Stomach (tissue), 4 donors: ENCODE data around the gene SMIM12.

Experiments
- EP300 ChIP-seq: sonication (generic); formaldehyde crosslinking; IDR thresholded peaks from one replicate; pipeline ENCODE4 v1.6.1; 2017; ENCODE audit warnings: antibody characterized with exemption
- POLR2A ChIP-seq, 4 donors: fragments of 450-650 bp; IDR thresholded peaks; one replicate each; pipeline ENCODE4 v1.6.1; 2016; ENCODE audit warnings: antibody characterized with exemption in 4 of 4, control low read depth in 2 of 4, mild to moderate bottlenecking in 1 of 4, moderate library complexity in 1 of 4
- POLR2AphosphoS5 ChIP-seq, 3 donors: sonication (generic); formaldehyde crosslinking; IDR thresholded peaks; one replicate each; pipeline ENCODE4 v1.6.1; 2016; ENCODE audit warnings: antibody characterized with exemption in 3 of 3
- TF ChIP-seq, protein P1 (sequence below), 7 experiments: fragments of 450-650 bp in 4 of 7; fragments of 200-600 bp in 3 of 7; sonication (generic) in 3 of 7; IDR thresholded peaks; one replicate each; pipeline ENCODE4 v1.5.1; 2016 to 2019; ENCODE audit warnings: antibody characterized with exemption in 7 of 7, control low read depth in 2 of 7, mild to moderate bottlenecking in 1 of 7

- TF ChIP-seq EP300 (no peak), POLR2A (IDR thresholded peaks at IDR 0.05) (no peak), POLR2AphosphoS5 (IDR thresholded peaks at IDR 0.05) (no peak)
- TF ChIP-seq, protein P1, sequence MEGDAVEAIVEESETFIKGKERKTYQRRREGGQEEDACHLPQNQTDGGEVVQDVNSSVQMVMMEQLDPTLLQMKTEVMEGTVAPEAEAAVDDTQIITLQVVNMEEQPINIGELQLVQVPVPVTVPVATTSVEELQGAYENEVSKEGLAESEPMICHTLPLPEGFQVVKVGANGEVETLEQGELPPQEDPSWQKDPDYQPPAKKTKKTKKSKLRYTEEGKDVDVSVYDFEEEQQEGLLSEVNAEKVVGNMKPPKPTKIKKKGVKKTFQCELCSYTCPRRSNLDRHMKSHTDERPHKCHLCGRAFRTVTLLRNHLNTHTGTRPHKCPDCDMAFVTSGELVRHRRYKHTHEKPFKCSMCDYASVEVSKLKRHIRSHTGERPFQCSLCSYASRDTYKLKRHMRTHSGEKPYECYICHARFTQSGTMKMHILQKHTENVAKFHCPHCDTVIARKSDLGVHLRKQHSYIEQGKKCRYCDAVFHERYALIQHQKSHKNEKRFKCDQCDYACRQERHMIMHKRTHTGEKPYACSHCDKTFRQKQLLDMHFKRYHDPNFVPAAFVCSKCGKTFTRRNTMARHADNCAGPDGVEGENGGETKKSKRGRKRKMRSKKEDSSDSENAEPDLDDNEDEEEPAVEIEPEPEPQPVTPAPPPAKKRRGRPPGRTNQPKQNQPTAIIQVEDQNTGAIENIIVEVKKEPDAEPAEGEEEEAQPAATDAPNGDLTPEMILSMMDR (IDR thresholded peaks at IDR 0.05): no peak
These were observed 38.8 kb upstream of the SMIM12 start for GRCh38 chr1:34898330-34898761.
